Measurements from ENCODE around the gene HCFC1R1. TPM values are rescaled to one million over a fixed set of nuclear protein-coding genes. Genes with fewer than 3 reads are reported as not detected.

Gene HCFC1R1
- total and polyA plus RNA-seq, 2 of the 8 experiments (the other 6 are each of a cell fraction or from before 2014, with no cell fraction given), result 72.7 to 138 TPM

DNA sequence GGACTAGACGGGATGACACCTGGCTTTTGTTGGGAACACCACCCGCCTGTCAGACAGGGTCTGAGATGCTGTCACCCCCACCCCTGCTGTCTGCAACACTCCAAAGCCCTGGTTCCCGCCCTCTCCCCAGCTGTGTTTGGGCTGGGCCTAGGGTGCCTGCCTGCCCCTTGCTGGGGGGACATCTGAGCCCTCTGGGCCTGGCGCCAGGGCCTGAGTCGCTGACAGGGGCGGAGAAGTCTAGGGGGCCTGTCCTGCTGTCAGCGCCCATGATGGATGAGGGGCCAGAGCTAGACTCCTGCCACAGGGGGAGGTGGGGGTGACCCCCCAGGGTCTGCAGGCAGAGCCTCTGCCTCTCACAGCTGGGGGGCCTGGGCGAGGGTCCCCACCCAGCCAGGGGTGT, 35.9 kb downstream of the HCFC1R1 start:
- no peak overlapping the region for H3K9ac ChIP-seq (replicated peaks in 1 of 4; ENCODE audit: extremely low read depth in 1 of 4, low read depth in 3 of 4, low read length in 3 of 4)
- H4K5ac ChIP-seq (ENCODE audit: insufficient read length, low read depth, low read length), result no peak overlapping the region
- no peak overlapping the region for H3K23ac ChIP-seq (ENCODE audit: insufficient read length)
- H3K27ac ChIP-seq (ENCODE audit: low read depth, low read length), result no peak overlapping the region
- H3K56ac ChIP-seq (replicated peaks; ENCODE audit: insufficient read length, low read depth, low read length), result no peak overlapping the region
- ChIA-PET CTCF (ENCODE audit: partially characterized antibody) (interaction anchor here (0.8 to 5.2 kb wide), 7 partner anchors 9 to 40 kb away, joined by 3 to 24 read pairs (median 4); partner anchors contain the start of genes CLDN6 and CLDN9), POLR2A (ENCODE audit: partially characterized antibody) (interaction anchor here (0.6 to 15.2 kb wide), 13 partner anchors 9 to 147 kb away, joined by 3 to 200 read pairs (median 3); partner anchors contain the start of genes CLDN6, HCFC1R1, PAQR4 and THOC6)
- no peaks in the 10 kb centered on the region; the same call in 1 of the 2 replicates for H3K23me2 ChIP-seq (ENCODE audit: low read depth, low read length)
- 86% methylated on average over 8 of the region's 8 CpGs; no CpG with 5 or more reads in 1 of the 2 experiments for WGBS, 2 experiments (ENCODE audit: extremely low coverage in 1 of 2, insufficient coverage in 1 of 2, insufficient read length in 1 of 2, insufficient replicate concordance in 2 of 2, low coverage in 1 of 2, low lambda C conversion rate in 2 of 2, missing lambda C conversion rate in 1 of 2)
- no peaks in the 10 kb centered on the region for H3K79me1 ChIP-seq (ENCODE audit: low read depth, low read length)
- no peak for DNase-seq (ENCODE audit: low read depth in 1 of 2, low spot score in 2 of 2)
- no peaks in the 10 kb centered on the region for H3K79me2 ChIP-seq (ENCODE audit: control insufficient read depth in 1 of 2, insufficient read depth in 2 of 2, low read length in 2 of 2)
- H3K27me3 ChIP-seq (replicated peaks in 1 of 4; ENCODE audit: control insufficient read depth in 3 of 4, extremely low read depth in 1 of 4, insufficient read depth in 3 of 4, low read length in 3 of 4), result no peaks in the 10 kb centered on the region; a peak in 1 of 7 replicates
- H2BK15ac ChIP-seq (ENCODE audit: low read length), result no peak overlapping the region
- no peak overlapping the region for H3K4me3 ChIP-seq (ENCODE audit: extremely low read depth in 1 of 4, insufficient read depth in 2 of 4, low read depth in 3 of 4, low read length in 4 of 4)
- no peak overlapping the region for H3K4ac ChIP-seq (replicated peaks; ENCODE audit: insufficient read length, low read depth, low read length)
- H4K20me1 ChIP-seq (replicated peaks in 1 of 2; ENCODE audit: control insufficient read depth in 1 of 2, insufficient read depth in 2 of 2, low read length in 2 of 2), result no peaks in the 10 kb centered on the region
- no peak overlapping the region for H2BK5ac ChIP-seq (ENCODE audit: low read depth, low read length)
- no peak for FAIRE-seq
- no peak overlapping the region for H3K14ac ChIP-seq (ENCODE audit: insufficient read length)
- no peak overlapping the region for H2BK120ac ChIP-seq (replicated peaks; ENCODE audit: low read depth, low read length)
- peaks cover 3 to 28% (median 23%) of the 10 kb centered on the region in 4 experiments for H3K4me1 ChIP-seq (replicated peaks in 1 of 4; ENCODE audit: control insufficient read depth in 3 of 4, insufficient read depth in 4 of 4, low read length in 3 of 4)
- H4K8ac ChIP-seq (ENCODE audit: extremely low read depth, insufficient read depth, low read length), result no peak overlapping the region
- H3K4me2 ChIP-seq (ENCODE audit: insufficient read depth in 1 of 2, low read depth in 2 of 2, low read length in 2 of 2), result no peak overlapping the region
- no peak overlapping the region for H2AK5ac ChIP-seq (ENCODE audit: low read depth, low read length)
- no peak overlapping the region for H2AFZ ChIP-seq (ENCODE audit: low read length)
- no peak overlapping the region for H3K18ac ChIP-seq (ENCODE audit: extremely low read depth, low read length)
- H4K91ac ChIP-seq (replicated peaks; ENCODE audit: insufficient read length, low read length), result no peak overlapping the region
- no peak overlapping the region for H2BK20ac ChIP-seq (ENCODE audit: low read length)
- no peak overlapping the region for H2BK12ac ChIP-seq (ENCODE audit: low read depth, low read length)
- no peaks in the 10 kb centered on the region for H3K9me3 ChIP-seq (ENCODE audit: insufficient read depth in 2 of 2, low read depth in 1 of 2, low read length in 1 of 2)
- no peaks in the 10 kb centered on the region for H3K36me3 ChIP-seq (ENCODE audit: control insufficient read depth in 2 of 4, insufficient read depth in 4 of 4, low read length in 3 of 4)
- no peak for TF ChIP-seq SRF (IDR thresholded peaks at IDR 0.05; ENCODE audit: low read depth, low read length)
- TF ChIP-seq CTBP2 (IDR thresholded peaks at IDR 0.05; ENCODE audit: borderline replicate concordance, insufficient read depth, insufficient read length, low read length), result no peak
- TF ChIP-seq, protein P1, sequence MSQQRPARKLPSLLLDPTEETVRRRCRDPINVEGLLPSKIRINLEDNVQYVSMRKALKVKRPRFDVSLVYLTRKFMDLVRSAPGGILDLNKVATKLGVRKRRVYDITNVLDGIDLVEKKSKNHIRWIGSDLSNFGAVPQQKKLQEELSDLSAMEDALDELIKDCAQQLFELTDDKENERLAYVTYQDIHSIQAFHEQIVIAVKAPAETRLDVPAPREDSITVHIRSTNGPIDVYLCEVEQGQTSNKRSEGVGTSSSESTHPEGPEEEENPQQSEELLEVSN (IDR thresholded peaks at IDR 0.05), result no peak
- TF ChIP-seq SAP30 (IDR thresholded peaks at IDR 0.05; ENCODE audit: insufficient read depth, insufficient replicate concordance, low read length), result no peak
- TF ChIP-seq, protein P2, sequence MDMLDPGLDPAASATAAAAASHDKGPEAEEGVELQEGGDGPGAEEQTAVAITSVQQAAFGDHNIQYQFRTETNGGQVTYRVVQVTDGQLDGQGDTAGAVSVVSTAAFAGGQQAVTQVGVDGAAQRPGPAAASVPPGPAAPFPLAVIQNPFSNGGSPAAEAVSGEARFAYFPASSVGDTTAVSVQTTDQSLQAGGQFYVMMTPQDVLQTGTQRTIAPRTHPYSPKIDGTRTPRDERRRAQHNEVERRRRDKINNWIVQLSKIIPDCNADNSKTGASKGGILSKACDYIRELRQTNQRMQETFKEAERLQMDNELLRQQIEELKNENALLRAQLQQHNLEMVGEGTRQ (IDR thresholded peaks at IDR 0.05; ENCODE audit: low read length), result no peak
- no peak for TF ChIP-seq SP2 (IDR thresholded peaks at IDR 0.05; ENCODE audit: low read length)
- TF ChIP-seq POLR2A (IDR thresholded peaks at IDR 0.05; ENCODE audit: control extremely low read depth in 1 of 2, low read depth in 2 of 2, low read length in 2 of 2), result no peak
- no peak for TF ChIP-seq SIN3A (conservative IDR thresholded peaks at IDR 0.05 in 1 of 2, IDR thresholded peaks at IDR 0.05 in 1 of 2; ENCODE audit: low read depth in 1 of 2, low read length in 2 of 2)
- no peak for TF ChIP-seq MAFK (IDR thresholded peaks at IDR 0.05; ENCODE audit: low read depth, low read length)
- TF ChIP-seq, protein P3, sequence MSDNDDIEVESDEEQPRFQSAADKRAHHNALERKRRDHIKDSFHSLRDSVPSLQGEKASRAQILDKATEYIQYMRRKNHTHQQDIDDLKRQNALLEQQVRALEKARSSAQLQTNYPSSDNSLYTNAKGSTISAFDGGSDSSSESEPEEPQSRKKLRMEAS (IDR thresholded peaks at IDR 0.05), result no peak
- TF ChIP-seq SIRT6 (IDR thresholded peaks at IDR 0.05; ENCODE audit: low read length), result no peak
- no peak for TF ChIP-seq GABPA (IDR thresholded peaks at IDR 0.05; ENCODE audit: borderline replicate concordance, insufficient read depth, low read length)

Measured in H1 (cell line).